Chondrocyte (in vitro differentiated cells): ENCODE results near the gene THAP5. TPM values are rescaled to one million over a fixed set of nuclear protein-coding genes. Genes with fewer than 3 reads are reported as not detected.

Experiments
- DNase-seq: peaks from one replicate; pipeline ENCODE4 v3.0.0; 2021; ENCODE audit warnings: mixed read lengths, low spot score
- H3K27ac Mint-ChIP-seq: one replicate; pipeline ENCODE4 v1.8.0; 2021; ENCODE audit warnings: mild to moderate bottlenecking, moderate library complexity, mixed read lengths; ENCODE audit not compliant: unreplicated experiment
- H3K27me3 Mint-ChIP-seq: 2 replicates; pipeline ENCODE4 v1.8.0; 2021; ENCODE audit warnings: low read depth, mixed read lengths
- H3K36me3 Mint-ChIP-seq: 2 replicates; pipeline ENCODE4 v1.8.0; 2021; ENCODE audit warnings: low read depth, mixed read lengths
- H3K4me1 Mint-ChIP-seq: 2 replicates; pipeline ENCODE4 v1.8.0; 2021; ENCODE audit warnings: low read depth, mild to moderate bottlenecking, mixed read lengths
- H3K4me3 Mint-ChIP-seq: one replicate; pipeline ENCODE4 v1.8.0; 2021; ENCODE audit warnings: mild to moderate bottlenecking, moderate library complexity, mixed read lengths; ENCODE audit not compliant: unreplicated experiment
- H3K9me3 Mint-ChIP-seq: 2 replicates; pipeline ENCODE4 v1.8.0; 2021; ENCODE audit warnings: low read depth, mixed read lengths
- total RNA-seq: library from RNA; stranded (reverse); gene quantifications from 3 replicates; pipeline ENCODE4 v1.2.1, GENCODE V29; 2021
- TF ChIP-seq, protein P1 (sequence below): fragments of 200-600 bp; sonication (generic); IDR thresholded peaks from 2 replicates; pipeline ENCODE4 v1.5.0; 2021; ENCODE audit warnings: antibody characterized with exemption, mild to moderate bottlenecking, moderate library complexity

Gene THAP5
- total RNA-seq, 1 donor from 2014 or later = 22.4 TPM

DNA sequence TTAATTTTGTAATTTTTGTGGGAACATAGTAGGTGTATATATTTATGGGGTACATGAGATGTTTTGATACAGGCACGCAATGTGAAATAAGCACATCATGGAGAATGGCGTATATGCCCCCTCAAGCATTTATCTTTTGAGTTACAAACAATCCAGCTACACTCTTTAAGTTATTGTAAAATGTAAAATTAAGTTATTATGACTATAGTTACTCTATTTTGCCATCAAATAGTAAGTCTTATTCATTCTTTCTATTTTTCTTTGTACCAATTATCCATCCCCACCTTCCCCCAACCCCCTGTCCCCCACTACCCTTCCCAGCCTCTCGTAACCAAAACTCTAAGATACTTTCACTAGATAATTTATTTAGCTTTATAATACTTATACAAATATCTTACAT, 35.8 kb downstream of the THAP5 start:
- H3K4me3 Mint-ChIP-seq = no peak overlapping the region
- no peaks in the 10 kb centered on the region for H3K27me3 Mint-ChIP-seq
- TF ChIP-seq, protein P1, sequence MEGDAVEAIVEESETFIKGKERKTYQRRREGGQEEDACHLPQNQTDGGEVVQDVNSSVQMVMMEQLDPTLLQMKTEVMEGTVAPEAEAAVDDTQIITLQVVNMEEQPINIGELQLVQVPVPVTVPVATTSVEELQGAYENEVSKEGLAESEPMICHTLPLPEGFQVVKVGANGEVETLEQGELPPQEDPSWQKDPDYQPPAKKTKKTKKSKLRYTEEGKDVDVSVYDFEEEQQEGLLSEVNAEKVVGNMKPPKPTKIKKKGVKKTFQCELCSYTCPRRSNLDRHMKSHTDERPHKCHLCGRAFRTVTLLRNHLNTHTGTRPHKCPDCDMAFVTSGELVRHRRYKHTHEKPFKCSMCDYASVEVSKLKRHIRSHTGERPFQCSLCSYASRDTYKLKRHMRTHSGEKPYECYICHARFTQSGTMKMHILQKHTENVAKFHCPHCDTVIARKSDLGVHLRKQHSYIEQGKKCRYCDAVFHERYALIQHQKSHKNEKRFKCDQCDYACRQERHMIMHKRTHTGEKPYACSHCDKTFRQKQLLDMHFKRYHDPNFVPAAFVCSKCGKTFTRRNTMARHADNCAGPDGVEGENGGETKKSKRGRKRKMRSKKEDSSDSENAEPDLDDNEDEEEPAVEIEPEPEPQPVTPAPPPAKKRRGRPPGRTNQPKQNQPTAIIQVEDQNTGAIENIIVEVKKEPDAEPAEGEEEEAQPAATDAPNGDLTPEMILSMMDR = no peak
- no peak overlapping the region for H3K27ac Mint-ChIP-seq
- H3K4me1 Mint-ChIP-seq = no peaks in the 10 kb centered on the region
- no peak for DNase-seq
- no peaks in the 10 kb centered on the region for H3K9me3 Mint-ChIP-seq
- H3K36me3 Mint-ChIP-seq = no peaks in the 10 kb centered on the region

DNA sequence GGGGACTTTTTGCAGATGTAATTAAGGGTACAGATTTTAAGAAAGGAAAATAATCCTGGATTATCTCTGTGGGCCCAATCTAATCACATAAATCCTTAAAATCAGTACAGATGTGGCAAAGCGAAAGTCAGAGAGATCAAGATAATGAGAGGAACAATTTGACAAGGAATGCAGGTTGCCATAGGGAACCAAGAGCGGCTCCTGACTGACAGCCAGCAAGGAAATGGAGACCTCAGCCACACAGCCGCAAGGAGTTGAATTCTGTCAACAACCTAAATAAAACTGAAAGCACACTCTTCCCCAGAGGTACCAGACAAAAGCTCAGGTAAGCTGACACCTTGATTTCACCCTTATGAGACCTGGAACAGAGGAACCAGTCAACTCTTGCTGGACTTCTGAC, 40.2 kb downstream of the THAP5 start:
- Mint-ChIP-seq H3K27me3 (no peaks in the 10 kb centered on the region), H3K9me3 (no peaks in the 10 kb centered on the region), H3K27ac (no peak overlapping the region), H3K36me3 (no peaks in the 10 kb centered on the region), H3K4me1 (peaks cover 7% of the 10 kb centered on the region), H3K4me3 (no peak overlapping the region)
- no peak for DNase-seq
- TF ChIP-seq, protein P1 = no peak

DNA sequence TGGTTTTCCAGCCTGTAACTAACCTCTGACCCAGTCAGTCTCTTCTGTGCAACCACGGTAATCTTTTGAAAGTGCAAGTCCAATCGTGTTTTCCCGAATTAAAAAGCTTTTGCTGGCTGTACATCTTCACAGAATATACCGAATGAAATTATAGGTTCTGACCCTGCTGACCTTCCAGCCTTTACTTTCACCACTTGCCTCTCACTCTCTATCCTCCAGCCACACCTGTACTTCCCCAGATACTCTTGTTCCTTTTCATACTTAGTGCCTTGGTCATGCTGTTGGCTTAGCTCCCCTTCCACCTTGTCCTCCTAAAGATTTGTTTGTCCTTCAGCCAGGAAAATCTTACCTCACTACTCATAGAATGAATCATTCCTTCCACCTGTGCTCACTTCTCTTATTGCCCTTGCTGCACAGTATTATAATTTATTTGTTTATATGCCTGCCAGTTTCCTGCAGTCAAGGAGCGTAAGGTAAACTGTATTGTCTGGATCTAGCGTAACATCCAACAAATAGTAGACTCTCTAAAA, 41.3 kb downstream of the THAP5 start:
- no peaks in the 10 kb centered on the region for H3K9me3 Mint-ChIP-seq
- no peak for DNase-seq
- H3K4me1 Mint-ChIP-seq = peaks cover 18% of the 10 kb centered on the region
- H3K27ac Mint-ChIP-seq = no peak overlapping the region
- no peaks in the 10 kb centered on the region for H3K27me3 Mint-ChIP-seq
- H3K36me3 Mint-ChIP-seq = no peaks in the 10 kb centered on the region
- no peak overlapping the region for H3K4me3 Mint-ChIP-seq
- TF ChIP-seq, protein P1 = no peak

DNA sequence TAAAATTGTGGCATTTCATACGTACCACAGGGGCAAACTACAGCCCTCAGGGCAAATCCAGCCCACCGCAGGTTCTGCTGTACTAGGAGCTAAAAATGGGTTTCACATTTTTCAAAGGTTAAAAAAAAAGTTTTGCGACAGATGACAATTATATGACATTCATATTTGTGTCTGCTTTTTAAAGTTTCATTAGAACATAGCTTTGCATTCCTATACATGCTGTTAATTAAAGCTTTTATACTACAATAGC, 42.8 kb downstream of the THAP5 start:
- H3K27me3 Mint-ChIP-seq = no peaks in the 10 kb centered on the region
- peaks cover 27% of the 10 kb centered on the region for H3K4me1 Mint-ChIP-seq
- no peaks in the 10 kb centered on the region for H3K9me3 Mint-ChIP-seq
- peak overlapping the region; percentile 99 for H3K27ac Mint-ChIP-seq
- no peaks in the 10 kb centered on the region for H3K36me3 Mint-ChIP-seq
- TF ChIP-seq, protein P1 = no peak
- DNase-seq = no peak
- peak overlapping the region; percentile 88 for H3K4me3 Mint-ChIP-seq

DNA sequence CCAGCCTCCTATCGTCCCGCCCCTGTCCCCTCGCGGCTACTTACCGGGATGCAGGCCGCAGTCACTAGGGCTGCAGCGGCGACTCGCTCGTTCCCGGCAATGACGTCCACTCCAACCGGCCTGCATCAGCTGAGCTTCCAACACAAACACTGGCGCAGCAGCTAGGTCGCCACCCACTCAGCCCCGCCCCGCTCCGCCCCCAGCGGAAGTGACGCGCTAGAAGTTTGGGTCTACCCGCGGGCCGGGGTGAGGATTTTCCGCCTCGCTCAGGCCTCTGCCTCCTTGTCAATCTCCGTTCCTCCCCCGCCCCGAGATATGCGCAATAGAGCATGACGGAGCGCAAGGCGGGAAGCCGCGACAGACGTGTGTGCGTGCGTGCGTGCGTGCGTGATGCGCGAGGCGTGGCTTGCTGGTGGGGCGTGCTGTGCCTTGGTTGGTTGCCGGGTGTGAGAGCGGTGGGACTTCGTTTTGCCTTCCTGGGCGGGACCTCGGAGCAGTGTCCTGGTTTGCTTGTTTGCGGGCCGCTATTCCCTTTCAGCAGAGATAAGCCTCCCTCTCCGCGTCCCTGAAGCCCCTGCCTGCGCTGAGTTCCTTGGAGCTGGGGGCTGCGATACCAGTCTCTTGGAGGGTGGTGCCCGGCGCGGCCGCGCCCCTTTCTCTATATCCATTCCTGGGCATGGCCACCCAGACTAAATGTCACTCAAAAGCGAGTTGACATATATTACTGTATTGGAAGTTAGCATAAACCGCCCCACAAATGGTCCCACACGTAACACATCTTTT, 43.3 kb downstream of the THAP5 start, which contains the start of gene PNPLA8:
Gene PNPLA8, minus strand, starts transcription at position 151 of the 783 bp plus-strand sequence. CDS start 10,644 bp downstream, outside the sequence.
- TF ChIP-seq, protein P1 = peak; percentile 5
- DNase-seq = peak; percentile 100
- H3K27me3 Mint-ChIP-seq = no peaks in the 10 kb centered on the region
- no peaks in the 10 kb centered on the region for H3K9me3 Mint-ChIP-seq
- peak within 1 kb of the TSS; percentile 99 for H3K27ac Mint-ChIP-seq
- peaks cover 32% of the 10 kb centered on the region for H3K4me1 Mint-ChIP-seq
- H3K4me3 Mint-ChIP-seq = peak within 1 kb of the TSS; percentile 88
- H3K36me3 Mint-ChIP-seq = no peaks in the 10 kb centered on the region
